Upper lobe of left lung (tissue), 4 donors: ENCODE measurements around the gene TRPM2.

Experiments used
- EP300 ChIP-seq, 4 donors: sonication (generic); formaldehyde crosslinking; IDR thresholded peaks; one replicate each; pipeline ENCODE4 v1.5.1; 2017; ENCODE audit warnings: antibody characterized with exemption in 4 of 4, control low read depth in 2 of 4
- POLR2A ChIP-seq, 4 donors: fragments of 450-650 bp; IDR thresholded peaks; one replicate each; pipeline ENCODE4 v1.5.1; 2016 to 2017; ENCODE audit warnings: antibody characterized with exemption in 4 of 4, mild to moderate bottlenecking in 2 of 4
- TF ChIP-seq, protein P1 (sequence below), 6 experiments: fragments of 450-650 bp in 4 of 6; fragments of 200-600 bp in 2 of 6; sonication (generic) in 2 of 6; IDR thresholded peaks; one replicate each; pipeline ENCODE4 v1.5.1; 2016 to 2019; ENCODE audit warnings: antibody characterized with exemption in 6 of 6

DNA sequence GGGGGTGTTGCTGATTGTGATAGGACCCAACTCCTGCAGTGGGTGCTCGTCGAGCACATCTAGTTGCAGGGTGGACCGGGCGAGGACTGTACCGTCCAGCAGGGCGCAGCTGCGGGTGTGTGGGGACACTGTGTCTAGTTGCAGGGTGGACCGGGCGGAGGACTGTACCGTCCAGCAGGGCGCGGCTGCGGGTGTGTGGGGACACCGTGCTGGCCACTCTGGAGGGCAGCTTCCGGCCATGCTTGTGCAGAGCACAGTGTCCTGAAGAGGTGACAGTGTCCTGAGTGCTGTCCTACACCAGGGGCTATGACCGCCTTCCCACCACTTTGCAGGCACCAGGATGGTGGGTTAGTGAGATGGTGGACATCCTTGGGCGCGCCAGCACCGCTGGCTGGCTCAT, 4.6 kb upstream of the TRPM2 start:
- no peak for TF ChIP-seq EP300 (IDR thresholded peaks at IDR 0.05)
- no peak for TF ChIP-seq POLR2A (IDR thresholded peaks at IDR 0.05)
- TF ChIP-seq, protein P1, sequence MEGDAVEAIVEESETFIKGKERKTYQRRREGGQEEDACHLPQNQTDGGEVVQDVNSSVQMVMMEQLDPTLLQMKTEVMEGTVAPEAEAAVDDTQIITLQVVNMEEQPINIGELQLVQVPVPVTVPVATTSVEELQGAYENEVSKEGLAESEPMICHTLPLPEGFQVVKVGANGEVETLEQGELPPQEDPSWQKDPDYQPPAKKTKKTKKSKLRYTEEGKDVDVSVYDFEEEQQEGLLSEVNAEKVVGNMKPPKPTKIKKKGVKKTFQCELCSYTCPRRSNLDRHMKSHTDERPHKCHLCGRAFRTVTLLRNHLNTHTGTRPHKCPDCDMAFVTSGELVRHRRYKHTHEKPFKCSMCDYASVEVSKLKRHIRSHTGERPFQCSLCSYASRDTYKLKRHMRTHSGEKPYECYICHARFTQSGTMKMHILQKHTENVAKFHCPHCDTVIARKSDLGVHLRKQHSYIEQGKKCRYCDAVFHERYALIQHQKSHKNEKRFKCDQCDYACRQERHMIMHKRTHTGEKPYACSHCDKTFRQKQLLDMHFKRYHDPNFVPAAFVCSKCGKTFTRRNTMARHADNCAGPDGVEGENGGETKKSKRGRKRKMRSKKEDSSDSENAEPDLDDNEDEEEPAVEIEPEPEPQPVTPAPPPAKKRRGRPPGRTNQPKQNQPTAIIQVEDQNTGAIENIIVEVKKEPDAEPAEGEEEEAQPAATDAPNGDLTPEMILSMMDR (IDR thresholded peaks at IDR 0.05) = no peak
